ENCODE measurements around the gene EEF2KMT. TPM values are rescaled to one million over a fixed set of nuclear protein-coding genes. Genes with fewer than 3 reads are reported as not detected.
A peak's percentile ranks its signal among the peaks of the same experiment; 100 is the strongest.

EEF2KMT gene
- total RNA-seq, 1 experiment from 2014 or later: 25.8 TPM

DNA sequence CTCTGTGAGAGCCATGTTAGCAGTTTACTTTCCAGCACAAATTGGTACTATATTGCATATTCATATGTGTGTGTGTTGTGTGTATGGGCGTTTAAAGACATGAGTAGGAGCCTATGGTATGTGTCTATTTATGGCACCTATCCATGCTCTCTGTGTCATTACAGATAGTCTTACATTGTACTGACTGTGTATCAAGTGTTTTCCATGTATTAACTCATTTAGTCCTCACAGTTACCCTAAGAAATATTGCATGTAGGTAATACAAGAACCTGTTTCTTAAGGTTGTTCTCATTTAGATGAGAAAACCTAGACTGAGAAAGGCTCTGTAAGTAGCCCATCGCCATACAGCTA lies 24.3 kb downstream of the EEF2KMT start:
- no peak for TF ChIP-seq EZH2phosphoT487 (IDR thresholded peaks at IDR 0.05; ENCODE audit: borderline replicate concordance, low read length)
- TF ChIP-seq, protein P1, sequence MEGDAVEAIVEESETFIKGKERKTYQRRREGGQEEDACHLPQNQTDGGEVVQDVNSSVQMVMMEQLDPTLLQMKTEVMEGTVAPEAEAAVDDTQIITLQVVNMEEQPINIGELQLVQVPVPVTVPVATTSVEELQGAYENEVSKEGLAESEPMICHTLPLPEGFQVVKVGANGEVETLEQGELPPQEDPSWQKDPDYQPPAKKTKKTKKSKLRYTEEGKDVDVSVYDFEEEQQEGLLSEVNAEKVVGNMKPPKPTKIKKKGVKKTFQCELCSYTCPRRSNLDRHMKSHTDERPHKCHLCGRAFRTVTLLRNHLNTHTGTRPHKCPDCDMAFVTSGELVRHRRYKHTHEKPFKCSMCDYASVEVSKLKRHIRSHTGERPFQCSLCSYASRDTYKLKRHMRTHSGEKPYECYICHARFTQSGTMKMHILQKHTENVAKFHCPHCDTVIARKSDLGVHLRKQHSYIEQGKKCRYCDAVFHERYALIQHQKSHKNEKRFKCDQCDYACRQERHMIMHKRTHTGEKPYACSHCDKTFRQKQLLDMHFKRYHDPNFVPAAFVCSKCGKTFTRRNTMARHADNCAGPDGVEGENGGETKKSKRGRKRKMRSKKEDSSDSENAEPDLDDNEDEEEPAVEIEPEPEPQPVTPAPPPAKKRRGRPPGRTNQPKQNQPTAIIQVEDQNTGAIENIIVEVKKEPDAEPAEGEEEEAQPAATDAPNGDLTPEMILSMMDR (conservative IDR thresholded peaks at IDR 0.05; ENCODE audit: low read depth, low read length): no peak
- TF ChIP-seq EZH2 (IDR thresholded peaks at IDR 0.05; ENCODE audit: low read length, unreplicated experiment): no peak
- no peaks in the 10 kb centered on the region for H3K9me3 ChIP-seq (ENCODE audit: low read length)
- peak overlapping the region; percentile 86; the same call in 1 of the 2 replicates for H3K4me2 ChIP-seq (ENCODE audit: low read length)
- POLR2A ChIA-PET (ENCODE audit: unreplicated experiment): interaction anchor here (0.7 kb wide), 1 partner anchor 24 kb away, joined by 8 read pairs; the partner anchor contains the start of gene EEF2KMT
- H3K79me2 ChIP-seq (ENCODE audit: low read length): peaks cover 17% of the 10 kb centered on the region
- 0 out of 2 replicates have a peak overlapping the region, but pooled peaks have one; percentile 78 for H3K4me3 ChIP-seq (ENCODE audit: low read length)
- no peaks in the 10 kb centered on the region for H4K20me1 ChIP-seq (ENCODE audit: low read length)
- peaks cover 16% of the 10 kb centered on the region for H3K4me1 ChIP-seq (ENCODE audit: insufficient read depth, low read length)
- CTCF ChIA-PET: no interaction called here
- peak; percentile 15 for DNase-seq
- ATAC-seq: 0 out of 2 replicates have a peak, but pooled peaks have one; percentile 18
- H3K36me3 ChIP-seq (ENCODE audit: low read depth, low read length): no peaks in the 10 kb centered on the region
- no peaks in the 10 kb centered on the region for H3K9me2 ChIP-seq (replicated peaks; ENCODE audit: low read length)
- intact Hi-C loops (cut with micrococcal nuclease): no loop called here
- no peak overlapping the region for H3K27ac ChIP-seq (ENCODE audit: low read length)
- no TSS peak for BruUV-seq (replicated peaks)
- H2AFZ ChIP-seq (ENCODE audit: low read length): no peak overlapping the region
- no peaks in the 10 kb centered on the region for H3K27me3 ChIP-seq (ENCODE audit: low read length)
- H3K9ac ChIP-seq (ENCODE audit: low read length): no peak overlapping the region
- no peaks in the 10 kb centered on the region for H3F3A ChIP-seq (ENCODE audit: low read length, unreplicated experiment)

DNA sequence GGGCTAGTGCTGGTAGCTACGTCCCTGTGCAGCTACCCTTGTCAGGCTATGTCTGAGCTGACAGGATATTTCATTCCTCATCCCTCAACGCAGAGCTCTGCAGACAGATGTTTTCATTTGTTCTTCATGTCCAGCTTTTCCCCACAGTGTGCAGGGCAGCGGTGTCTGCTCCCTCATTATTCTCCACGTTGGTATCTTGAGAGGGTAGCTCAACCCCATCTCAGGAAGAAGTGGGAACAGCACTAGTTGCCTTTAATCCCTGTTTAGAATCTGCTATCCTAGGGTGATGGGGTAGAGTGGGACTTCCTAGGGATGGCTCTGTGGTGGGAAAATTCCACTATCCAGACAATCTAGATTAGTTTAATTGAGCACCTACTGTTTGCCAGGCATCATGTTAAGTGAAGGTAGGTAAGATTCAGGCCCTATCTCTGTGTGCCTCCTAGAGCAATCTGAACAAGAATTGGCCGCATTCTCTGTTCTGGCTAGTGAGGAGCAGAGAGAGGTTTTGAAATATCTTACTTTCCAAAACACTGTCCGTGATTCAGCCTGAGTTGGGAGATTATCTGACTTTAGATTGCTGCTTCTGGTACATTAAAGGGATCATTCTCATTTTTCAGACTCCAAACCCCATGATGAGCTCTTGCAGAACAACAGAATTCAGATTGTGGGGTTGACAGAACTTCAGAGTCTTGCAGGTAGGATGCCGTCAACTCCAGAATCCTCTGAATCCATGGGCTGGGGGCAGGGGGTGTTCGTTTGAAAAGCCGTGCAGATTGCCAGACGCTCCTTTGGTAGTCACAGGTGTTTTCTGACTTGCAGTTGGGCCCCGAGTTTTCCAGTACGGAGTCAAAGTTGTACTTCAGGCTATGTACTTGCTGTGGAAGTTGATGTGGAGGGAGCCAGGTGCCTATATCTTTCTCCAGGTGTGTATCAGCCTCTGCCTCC lies 25.0 kb downstream of the EEF2KMT start:
- peak overlapping the region; percentile 81 for H3K9ac ChIP-seq (ENCODE audit: low read length)
- H3K4me2 ChIP-seq (ENCODE audit: low read length): peak overlapping the region; percentile 86
- peaks cover 17% of the 10 kb centered on the region for H3K79me2 ChIP-seq (ENCODE audit: low read length)
- no peaks in the 10 kb centered on the region for H3K9me3 ChIP-seq (ENCODE audit: low read length)
- DNase-seq (no peak), ATAC-seq (no peak; the same call in 1 of the 2 replicates)
- H4K20me1 ChIP-seq (ENCODE audit: low read length): no peaks in the 10 kb centered on the region
- H3K4me3 ChIP-seq (ENCODE audit: low read length): peak overlapping the region; percentile 78
- TF ChIP-seq EZH2 (IDR thresholded peaks at IDR 0.05; ENCODE audit: low read length, unreplicated experiment): no peak
- no peak for TF ChIP-seq EZH2phosphoT487 (IDR thresholded peaks at IDR 0.05; ENCODE audit: borderline replicate concordance, low read length)
- TF ChIP-seq, protein P1 (conservative IDR thresholded peaks at IDR 0.05; ENCODE audit: low read depth, low read length): no peak
- ChIA-PET CTCF (no interaction called here), POLR2A (ENCODE audit: unreplicated experiment) (interaction anchor here (0.6 kb wide), 1 partner anchor 12 kb away, joined by 10 read pairs; no protein-coding TSS in a partner anchor)
- no peaks in the 10 kb centered on the region for H3K36me3 ChIP-seq (ENCODE audit: low read depth, low read length)
- intact Hi-C loops (cut with micrococcal nuclease): no loop called here
- H3K9me2 ChIP-seq (replicated peaks; ENCODE audit: low read length): no peaks in the 10 kb centered on the region
- peaks cover 16% of the 10 kb centered on the region for H3K4me1 ChIP-seq (ENCODE audit: insufficient read depth, low read length)
- H3F3A ChIP-seq (ENCODE audit: low read length, unreplicated experiment): no peaks in the 10 kb centered on the region
- TSS peak; percentile 55 for BruUV-seq (replicated peaks)
- H2AFZ ChIP-seq (ENCODE audit: low read length): peak overlapping the region; percentile 95
- 0 out of 2 replicates have a peak overlapping the region, but pooled peaks have one; percentile 11 for H3K27ac ChIP-seq (ENCODE audit: low read length)
- H3K27me3 ChIP-seq (ENCODE audit: low read length): no peaks in the 10 kb centered on the region
